Heart left ventricle (tissue), 16 donors: ENCODE data around the gene CYB5R4. TPM values are rescaled to one million over a fixed set of nuclear protein-coding genes. Genes with fewer than 3 reads are reported as not detected.
"Not testable (repeated sequence)": the region's sequence is repeated elsewhere in the genome, so short reads cannot be mapped to it uniquely, and the experiment has no call there.

Experiments
- ATAC-seq, 4 donors: fragments of 200-7000 bp; cut with Tn5 transposase; one replicate each; pipeline ENCODE4 v1.9.1; 2020 to 2022; ENCODE audit warnings: moderate library complexity in 4 of 4, mild to moderate bottlenecking in 3 of 4, moderate number of reproducible peaks in 1 of 4
- DNase-seq, 5 donors: peaks; one replicate each; pipeline ENCODE4 v3.0.0-alpha.2; 2020
- H3K27ac ChIP-seq, 12 donors: fragments of 200-600 bp; sonication (generic) in 4 of 12; one replicate each; pipeline versions ENCODE4 v1.5.0 to v1.8.0; 2016 to 2022; ENCODE audit warnings: mild to moderate bottlenecking in 2 of 12
- H3K27me3 ChIP-seq, 9 donors: fragments of 200-600 bp; sonication (generic) in 2 of 9; one replicate each; pipeline versions ENCODE4 v1.5.1 to v1.8.0; 2016 to 2022; ENCODE audit warnings: mild to moderate bottlenecking in 3 of 9
- H3K36me3 ChIP-seq, 9 donors: fragments of 200-600 bp; sonication (generic) in 2 of 9; one replicate each; pipeline versions ENCODE4 v1.5.0 to v1.8.0; 2018 to 2022; ENCODE audit warnings: mild to moderate bottlenecking in 2 of 9
- H3K4me1 ChIP-seq, 12 donors: fragments of 200-600 bp; sonication (generic) in 4 of 12; one replicate each; pipeline versions ENCODE4 v1.5.0 to v1.8.0; 2016 to 2022; ENCODE audit warnings: mild to moderate bottlenecking in 3 of 12
- H3K4me3 ChIP-seq, 12 donors: fragments of 200-600 bp; sonication (generic) in 4 of 12; one replicate each; pipeline versions ENCODE4 v1.5.0 to v1.8.0; 2017 to 2022; ENCODE audit warnings: mild to moderate bottlenecking in 9 of 12, moderate library complexity in 4 of 12
- H3K9me3 ChIP-seq, 12 donors: fragments of 200-600 bp; sonication (generic) in 4 of 12; one replicate each; pipeline versions ENCODE4 v1.5.0 to v1.8.0; 2016 to 2022; ENCODE audit warnings: mild to moderate bottlenecking in 1 of 12
- CTCF ChIP-seq, 12 donors: fragments of 200-600 bp; sonication (generic) in 4 of 12; IDR thresholded peaks; one replicate each; pipeline versions ENCODE4 v1.5.0 to v1.8.0; 2018 to 2022; ENCODE audit warnings: antibody characterized with exemption in 12 of 12, mild to moderate bottlenecking in 5 of 12
- POLR2A ChIP-seq, 2 donors: fragments of 450-650 bp; IDR thresholded peaks; one replicate each; pipeline ENCODE4 v1.6.1; 2017; ENCODE audit warnings: antibody characterized with exemption in 2 of 2, mild to moderate bottlenecking in 2 of 2, moderate library complexity in 2 of 2
- WGBS, 4 donors: extraction: QIAGEN DNeasy Blood & Tissue Kit in 2 of 4; methylation state at CpG; one replicate each; pipeline versions ENCODE4 v1.1.5 to v1.1.7; 2013 to 2018; 5-methylcytosine and 5-hydroxymethylcytosine counted together
- intact Hi-C, 10 donors: fragments of 100-400 bp; cut with DNase I; formaldehyde crosslinking; loops; one replicate each; pipeline versions ENCODE4 v1.11.1 to v1.14.2; 2022
- polyA plus RNA-seq, 2 donors: library from polyadenylated mRNA; stranded (reverse); fragments of 200-250 nt; gene quantifications; one replicate each; pipeline ENCODE4 v1.2.3, GENCODE V29; 2013
- total RNA-seq, 9 donors: library from RNA; depleted of rRNA in 2 of 9; stranded (reverse); fragments of >200 nt in 2 of 9; fragmentation: NEBNext Ultra II Directional in 3 of 9; extraction: Animal tissue kit (Norgen Biotek cat#: 25700) in 3 of 9; gene quantifications; one replicate each; pipeline versions ENCODE4 v1.1.0 to v1.2.4, GENCODE V29; 2016 to 2023
- donor health status: ischemic (EF 13 %, LVEDD 7.1; RV severe dilation, severe dysfunction).
- donor health status: healthy with polysubstance abuse.
- donor health status: DM: no; HTN: yes; CAD: no.
- donor health status: DM: no; HTN: no; CAD: no.
- donor health status: ischemic (EF 25% LVEDD 6.9; RV normal size, moderate dysfunction).
- donor health status: ischemic (EF 25% LVEDD 5.7; RV mildly dilated, moderate dysfunction).
- donor health status: healthy.
- donor health status: DM: yes; HTN: yes; CAD: no.
- donor health status: ischemic (EF 35%, LVEDD 5.7; RV mildly dilated, moderate dysfunction).
- donor health status: nonischemic (EF 11% LVEDD 7.7; RV severe dilation, severe dysfunction).
- donor health status: DM: yes; HTN: yes; CAD: no.
- donor health status: PGD.
- donor health status: ischemic (EF 29% LVEDD 5.4; RV normal size, mild dysfunction).
- donor health status: nonischemic (EF 23%, LVEDD 6.1; RV moderate dilation, normal function).

CYB5R4 gene
- total and polyA plus RNA-seq, 11 donors, result 1.3 to 29.0 (median 15.6) TPM

- Histone ChIP-seq H3K36me3 (no peaks in the 10 kb centered on the region), H3K4me3 (no peak overlapping the region), H3K27me3 (no peaks in the 10 kb centered on the region), H3K4me1 (peaks cover 0 to 4% (median 0%) of the 10 kb centered on the region in 12 donors), H3K27ac (no peak overlapping the region), H3K9me3 (peaks cover 0 to 51% (median 9%) of the 10 kb centered on the region in 12 donors)
- DNase-seq (no peak), ATAC-seq (no peak)
- TF ChIP-seq CTCF (IDR thresholded peaks at IDR 0.05), result no peak
- TF ChIP-seq POLR2A (IDR thresholded peaks at IDR 0.05), result no peak
- WGBS, 4 donors, result 85 to 100% (median 92%) methylated on average over 1 of the region's 1 CpG
- intact Hi-C loops, result no loop called here
Observed at GRCh38 chr6:83901624-83902023, 42.1 kb downstream of the CYB5R4 start.

- Histone ChIP-seq H3K36me3 (no peaks in the 10 kb centered on the region), H3K4me1 (peaks cover 0 to 4% (median 0%) of the 10 kb centered on the region in 12 donors), H3K27ac (no peak overlapping the region), H3K4me3 (no peak overlapping the region), H3K27me3 (no peaks in the 10 kb centered on the region), H3K9me3 (peaks cover 0 to 40% (median 9%) of the 10 kb centered on the region in 12 donors)
- TF ChIP-seq CTCF (IDR thresholded peaks at IDR 0.05) (no peak), POLR2A (IDR thresholded peaks at IDR 0.05) (no peak)
- intact Hi-C loops, result no loop called here
- ATAC-seq (no peak), DNase-seq (no peak)
- 91 to 96% (median 94%) methylated on average over 4 of the region's 4 CpGs for WGBS, 4 donors
Observed at GRCh38 chr6:83904395-83904794, 44.9 kb downstream of the CYB5R4 start.

- intact Hi-C loops, result no loop called here
- no peak overlapping the region for H3K27ac ChIP-seq
- peaks cover 0 to 5% (median 0%) of the 10 kb centered on the region in 9 donors for H3K36me3 ChIP-seq
- no peak overlapping the region for H3K4me3 ChIP-seq
- peaks cover 0 to 4% (median 0%) of the 10 kb centered on the region in 12 donors for H3K4me1 ChIP-seq
- H3K27me3 ChIP-seq, result no peaks in the 10 kb centered on the region
- ATAC-seq (no peak), DNase-seq (no peak)
- H3K9me3 ChIP-seq, result peaks cover 0 to 40% (median 9%) of the 10 kb centered on the region in 12 donors
- TF ChIP-seq POLR2A (IDR thresholded peaks at IDR 0.05), result no peak
- no peak for TF ChIP-seq CTCF (IDR thresholded peaks at IDR 0.05)
- 87 to 100% (median 97%) methylated on average over 4 of the region's 4 CpGs for WGBS, 4 donors
Observed at GRCh38 chr6:83905648-83906047, 46.2 kb downstream of the CYB5R4 start.

GRCh38 chr6:83907623-83908390, 48.3 kb downstream of the CYB5R4 start:
- ATAC-seq, H3K36me3 ChIP-seq, DNase-seq, H3K4me1 ChIP-seq, intact Hi-C loops, H3K4me3 ChIP-seq, H3K27me3 ChIP-seq, H3K27ac ChIP-seq: not testable (repeated sequence)
- 92 to 96% (median 95%) methylated on average over 5 of the region's 5 CpGs for WGBS, 4 donors
- peaks cover 0 to 24% (median 9%) of the 10 kb centered on the region in 12 donors for H3K9me3 ChIP-seq
